IMR-90 (cell line): Measurements from ENCODE around the gene SMIM7. TPM values are rescaled to one million over a fixed set of nuclear protein-coding genes. Genes with fewer than 3 reads are reported as not detected.

Experiments used
- ATAC-seq: fragments of 200-7000 bp; cut with Tn5 transposase; 2 replicates; pipeline ENCODE4 v1.9.1; 2020; ENCODE audit warnings: low read depth, mild to moderate bottlenecking, moderate library complexity
- BruUV-seq: library from RNA; stranded (reverse); fragments of 400-500 nt; replicated peaks from 2 replicates; lab custom pipeline; 2021; lab: Mats Ljungman, UMichigan
- CTCF ChIA-PET: fragments of 300-600 bp; formaldehyde crosslinking; extraction: SDS; loops from one replicate; lab custom pipeline; 2021; ENCODE audit warnings: antibody characterized with exemption; lab: Yijun Ruan, JAX
- POLR2A ChIA-PET: fragments of 300-600 bp; sonication (Branson Sonifier 250); formaldehyde crosslinking; loops from one replicate; lab custom pipeline; 2022; ENCODE audit warnings: antibody characterized with exemption; ENCODE audit not compliant: unreplicated experiment; lab: Charles Lee
- DNase-seq: peaks from one replicate; pipeline ENCODE4 v3.0.0; 2013
- H2AFZ ChIP-seq: replicated peaks from 2 replicates; pipeline ENCODE3; 2013; ENCODE audit warnings: low read length, mild to moderate bottlenecking; ENCODE audit not compliant: poor library complexity
- H2AK5ac ChIP-seq: 2 replicates; pipeline ENCODE4 v1.6.1; 2013; ENCODE audit warnings: low read depth, low read length, inconsistent platforms
- H2AK9ac ChIP-seq: replicated peaks from 2 replicates; pipeline ENCODE3; 2013; ENCODE audit warnings: mild to moderate bottlenecking, low read depth, low read length, moderate library complexity; ENCODE audit not compliant: poor library complexity
- H2BK120ac ChIP-seq: 2 replicates; pipeline ENCODE4 v1.6.1; 2013; ENCODE audit warnings: low read depth, low read length, inconsistent platforms
- H2BK15ac ChIP-seq: 3 replicates; pipeline ENCODE4 v1.6.1; 2013; ENCODE audit warnings: low read depth, low read length, inconsistent platforms
- H2BK20ac ChIP-seq: 2 replicates; pipeline ENCODE4 v1.6.1; 2013; ENCODE audit warnings: low read depth, mild to moderate bottlenecking, inconsistent platforms, low read length, moderate library complexity
- H2BK5ac ChIP-seq: 2 replicates; pipeline ENCODE4 v1.6.1; 2013; ENCODE audit warnings: mild to moderate bottlenecking, low read depth, low read length, inconsistent platforms; ENCODE audit not compliant: poor library complexity, severe bottlenecking
- H3K14ac ChIP-seq: replicated peaks from 2 replicates; pipeline ENCODE4 v1.6.1; 2013; ENCODE audit warnings: low read depth, low read length, inconsistent platforms
- H3K18ac ChIP-seq: 2 replicates; pipeline ENCODE4 v1.6.1; 2013; ENCODE audit warnings: low read depth, low read length, control low read depth
- H3K23ac ChIP-seq: 2 replicates; pipeline ENCODE4 v1.6.1; 2013; ENCODE audit warnings: low read depth, low read length, inconsistent platforms
- H3K27ac ChIP-seq: 2 replicates; pipeline ENCODE4 v1.5.1; 2013; ENCODE audit warnings: mild to moderate bottlenecking, control low read depth, low read length; ENCODE audit not compliant: insufficient read depth
- H3K27me3 ChIP-seq: 2 replicates; pipeline ENCODE4 v1.6.1; 2013; ENCODE audit warnings: low read length; ENCODE audit not compliant: control insufficient read depth, insufficient read depth
- H3K36me3 ChIP-seq: 2 replicates; pipeline ENCODE4 v1.6.1; 2013; ENCODE audit warnings: low read length, mixed read lengths; ENCODE audit not compliant: control insufficient read depth, insufficient read depth
- H3K4ac ChIP-seq: 2 replicates; pipeline ENCODE4 v1.6.1; 2013; ENCODE audit warnings: low read depth, low read length, inconsistent platforms
- H3K4me1 ChIP-seq: 2 replicates; pipeline ENCODE4 v1.6.1; 2013; ENCODE audit warnings: low read length, mixed read lengths; ENCODE audit not compliant: control insufficient read depth, insufficient read depth
- H3K4me2 ChIP-seq: 2 replicates; pipeline ENCODE4 v1.6.1; 2013; ENCODE audit warnings: low read depth, mild to moderate bottlenecking, control low read depth, low read length, moderate library complexity
- H3K4me3 ChIP-seq: 2 replicates; pipeline ENCODE4 v1.5.1; 2013; ENCODE audit warnings: low read depth, mild to moderate bottlenecking, control low read depth, low read length, moderate library complexity; ENCODE audit not compliant: insufficient read depth
- H3K56ac ChIP-seq: 2 replicates; pipeline ENCODE4 v1.6.1; 2013; ENCODE audit warnings: low read length, inconsistent platforms; ENCODE audit not compliant: insufficient read depth; ENCODE audit errors: extremely low read depth
- H3K79me1 ChIP-seq, 2 experiments: 2 replicates each; pipeline ENCODE4 v1.6.1; 2013; ENCODE audit warnings: low read length in 2 of 2, inconsistent platforms in 1 of 2, low read depth in 1 of 2
- H3K9ac ChIP-seq: 2 replicates; pipeline ENCODE4 v1.6.1; 2013; ENCODE audit warnings: low read depth, low read length, control low read depth
- H3K9me1 ChIP-seq: 2 replicates; pipeline ENCODE4 v1.6.1; 2013; ENCODE audit warnings: low read length, inconsistent platforms; ENCODE audit not compliant: insufficient read depth
- H3K9me3 ChIP-seq: 2 replicates; pipeline ENCODE4 v1.6.1; 2013; ENCODE audit warnings: low read length; ENCODE audit not compliant: control insufficient read depth, insufficient read depth
- H4K20me1 ChIP-seq: 2 replicates; pipeline ENCODE4 v1.6.1; 2013; ENCODE audit warnings: low read length, inconsistent platforms; ENCODE audit not compliant: insufficient read depth
- H4K5ac ChIP-seq: 2 replicates; pipeline ENCODE4 v1.6.1; 2013; ENCODE audit warnings: mild to moderate bottlenecking, low read depth, low read length, control low read depth
- H4K8ac ChIP-seq, 2 experiments: 2 replicates each; pipeline ENCODE4 v1.6.1; 2013; ENCODE audit warnings: low read depth in 2 of 2, low read length in 2 of 2, control low read depth in 1 of 2, inconsistent platforms in 1 of 2
- H4K91ac ChIP-seq: 2 replicates; pipeline ENCODE4 v1.6.1; 2013; ENCODE audit warnings: low read depth, low read length, inconsistent platforms; ENCODE audit not compliant: insufficient read depth
- POLR2A ChIP-seq: IDR thresholded peaks from 2 replicates; pipeline ENCODE4 v1.6.1; 2012; ENCODE audit warnings: mild to moderate bottlenecking, low read depth, low read length
- RAD21 ChIP-seq: IDR thresholded peaks from 2 replicates; pipeline ENCODE4 v1.6.1; 2012; ENCODE audit warnings: low read length, improper control_type of control experiment
- RCOR1 ChIP-seq: IDR thresholded peaks from 2 replicates; pipeline ENCODE4 v1.6.1; 2012; ENCODE audit warnings: mild to moderate bottlenecking, low read length, improper control_type of control experiment; ENCODE audit not compliant: insufficient replicate concordance
- WGBS, 2 experiments: methylation state at CpG; one replicate each; pipeline versions ENCODE4 v1.1.5 to v1.1.7; 2013; ENCODE audit warnings: missing lambda C conversion rate in 2 of 2; ENCODE audit not compliant: insufficient read length in 1 of 2; ENCODE audit errors: extremely low coverage in 2 of 2; 5-methylcytosine and 5-hydroxymethylcytosine counted together
- dilution Hi-C: fragments of 300-500 bp; cut with HindIII; formaldehyde crosslinking; loops from one replicate; pipeline ENCODE4 v1.14.3; 2018; ENCODE audit warnings: low sequenced_read_pairs; ENCODE audit not compliant: unreplicated experiment
- in situ Hi-C: fragments of 300-500 bp; cut with MboI; formaldehyde crosslinking; loops from 3 replicates; pipeline ENCODE4 v1.14.3; 2019; ENCODE audit warnings: low sequenced_read_pairs, inconsistent platforms, mixed read lengths
- intact Hi-C: fragments of 100-400 bp; cut with micrococcal nuclease; formaldehyde crosslinking; loops from 2 replicates; pipeline ENCODE4 v1.10.0; 2022
- polyA plus RNA-seq, 3 experiments: library from polyadenylated mRNA; depleted of rRNA; stranded (reverse); fragments of >200 nt; gene quantifications; 2 replicates each; pipeline ENCODE4 v1.2.3, GENCODE V29; 2012; ENCODE audit warnings: low replicate concordance in 1 of 3
- total RNA-seq: library from RNA; depleted of rRNA; stranded (reverse); fragments of >200 nt; gene quantifications from 2 replicates; pipeline ENCODE4 v1.2.3, GENCODE V29; 2012

SMIM7 gene
- total and polyA plus RNA-seq, 2 of the 4 experiments (the other 2 are of a cell fraction): 55.7 to 64.8 TPM

DNA sequence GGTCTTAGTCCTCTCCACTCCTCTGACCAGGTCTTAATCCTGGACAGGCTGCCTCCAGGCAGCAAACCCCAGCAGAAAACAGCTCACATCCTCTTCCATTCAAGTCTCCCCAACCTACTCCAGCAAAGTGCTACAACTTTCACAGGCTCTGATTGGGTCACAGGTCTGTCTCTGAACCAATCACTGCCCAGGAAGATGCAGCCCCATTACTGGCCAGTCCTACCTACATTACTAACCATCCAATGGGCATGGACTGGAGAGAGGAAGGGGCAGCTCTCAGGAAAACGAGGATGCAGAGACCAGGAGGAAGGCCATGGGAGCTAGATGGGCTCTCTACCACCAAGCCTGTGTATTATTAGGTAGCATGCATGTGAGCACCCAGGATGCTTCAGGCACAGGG lies 44.1 kb downstream of the SMIM7 start:
- no peak for DNase-seq
- ATAC-seq: peak; percentile 9; the same call in 1 of the 2 replicates
- POLR2A ChIA-PET: no interaction called here
- in situ Hi-C loops (no loop called here), dilution Hi-C loops (no loop called here), intact Hi-C loops (no loop called here)
- no peaks in the 10 kb centered on the region for H3K9me3 ChIP-seq
- H4K20me1 ChIP-seq: peaks cover 97% of the 10 kb centered on the region
- H2AK9ac ChIP-seq: no peak overlapping the region
- no peak overlapping the region for H3K56ac ChIP-seq
- H3K9me1 ChIP-seq: peaks cover 67% of the 10 kb centered on the region
- H3K4me3 ChIP-seq: no peak overlapping the region
- H2BK120ac ChIP-seq: no peak overlapping the region
- CTCF ChIA-PET: no interaction called here
- H2AFZ ChIP-seq: no peak overlapping the region
- no peak overlapping the region for H2BK5ac ChIP-seq
- H3K18ac ChIP-seq: no peak overlapping the region
- no TSS peak for BruUV-seq
- no peak overlapping the region for H3K27ac ChIP-seq
- no peaks in the 10 kb centered on the region for H3K27me3 ChIP-seq
- TF ChIP-seq RAD21 (no peak), POLR2A (no peak), RCOR1 (no peak)
- H3K4ac ChIP-seq: no peak overlapping the region
- no peak overlapping the region for H3K14ac ChIP-seq
- H4K91ac ChIP-seq: no peak overlapping the region
- H2BK15ac ChIP-seq: no peak overlapping the region
- no peak overlapping the region for H4K5ac ChIP-seq
- H3K9ac ChIP-seq: no peak overlapping the region
- H2BK20ac ChIP-seq: no peak overlapping the region
- peaks cover 6% of the 10 kb centered on the region; the same call in 1 of the 2 replicates for H3K4me1 ChIP-seq
- no peak overlapping the region for H4K8ac ChIP-seq
- H3K4me2 ChIP-seq: no peak overlapping the region
- WGBS, 2 experiments: no CpG with 5 or more reads among the region's 1 CpG
- H3K36me3 ChIP-seq: no peaks in the 10 kb centered on the region
- H3K79me1 ChIP-seq: peaks cover 40 to 96% of the 10 kb centered on the region in 2 experiments
- H2AK5ac ChIP-seq: no peak overlapping the region
- no peak overlapping the region for H3K23ac ChIP-seq
